Vagina (tissue), 2 donors: ENCODE data around the gene GIPC2. TPM values are rescaled to one million over a fixed set of nuclear protein-coding genes. Genes with fewer than 3 reads are reported as not detected.

ENCODE experiments used
- DNase-seq, 2 donors: peaks; one replicate each; pipeline ENCODE4 v3.0.0-alpha.2; 2017; ENCODE audit errors: extremely low spot score in 2 of 2
- H3K27ac ChIP-seq: fragments of 200-600 bp; sonication (generic); one replicate; pipeline ENCODE4 v1.5.1; 2019
- H3K27me3 ChIP-seq: fragments of 200-600 bp; sonication (generic); one replicate; pipeline ENCODE4 v1.5.1; 2019
- H3K36me3 ChIP-seq, 2 donors: fragments of 200-600 bp; sonication (generic); one replicate each; pipeline ENCODE4 v1.5.1; 2017 to 2019
- H3K4me1 ChIP-seq: fragments of 200-600 bp; sonication (generic); one replicate; pipeline ENCODE4 v1.5.1; 2019
- H3K4me3 ChIP-seq, 2 donors: fragments of 200-600 bp; sonication (generic); 1 replicate in 1 of 2; 2 replicates in 1 of 2; pipeline ENCODE4 v1.5.1; 2016 to 2019
- H3K9me3 ChIP-seq: fragments of 200-600 bp; sonication (generic); one replicate; pipeline ENCODE4 v1.5.1; 2019
- POLR2A ChIP-seq, 2 donors: fragments of 450-650 bp; IDR thresholded peaks; one replicate each; pipeline ENCODE4 v1.6.1; 2017; ENCODE audit warnings: antibody characterized with exemption in 2 of 2, mild to moderate bottlenecking in 2 of 2, moderate library complexity in 2 of 2
- POLR2AphosphoS5 ChIP-seq, 2 donors: sonication (generic); formaldehyde crosslinking; IDR thresholded peaks; one replicate each; pipeline ENCODE4 v1.9.0; 2017; ENCODE audit warnings: antibody characterized with exemption in 2 of 2, mild to moderate bottlenecking in 2 of 2, low read depth in 1 of 2; ENCODE audit not compliant: insufficient read depth in 1 of 2
- intact Hi-C: fragments of 100-400 bp; cut with DNase I; formaldehyde crosslinking; loops from one replicate; pipeline ENCODE4 v1.15.1; 2023
- total RNA-seq: library from RNA; depleted of rRNA; stranded (reverse); fragments of >200 nt; gene quantifications from one replicate; pipeline ENCODE4 v1.2.3, GENCODE V29; 2016
- TF ChIP-seq, protein P1 (sequence below), 3 experiments: fragments of 450-650 bp in 2 of 3; fragments of 200-600 bp in 1 of 3; sonication (generic) in 1 of 3; IDR thresholded peaks; one replicate each; pipeline ENCODE4 v1.5.1; 2017 to 2019; ENCODE audit warnings: antibody characterized with exemption in 3 of 3, mild to moderate bottlenecking in 2 of 3, moderate library complexity in 2 of 3

Gene GIPC2
- total RNA-seq, 1 donor from 2014 or later = 2.7 TPM

DNA sequence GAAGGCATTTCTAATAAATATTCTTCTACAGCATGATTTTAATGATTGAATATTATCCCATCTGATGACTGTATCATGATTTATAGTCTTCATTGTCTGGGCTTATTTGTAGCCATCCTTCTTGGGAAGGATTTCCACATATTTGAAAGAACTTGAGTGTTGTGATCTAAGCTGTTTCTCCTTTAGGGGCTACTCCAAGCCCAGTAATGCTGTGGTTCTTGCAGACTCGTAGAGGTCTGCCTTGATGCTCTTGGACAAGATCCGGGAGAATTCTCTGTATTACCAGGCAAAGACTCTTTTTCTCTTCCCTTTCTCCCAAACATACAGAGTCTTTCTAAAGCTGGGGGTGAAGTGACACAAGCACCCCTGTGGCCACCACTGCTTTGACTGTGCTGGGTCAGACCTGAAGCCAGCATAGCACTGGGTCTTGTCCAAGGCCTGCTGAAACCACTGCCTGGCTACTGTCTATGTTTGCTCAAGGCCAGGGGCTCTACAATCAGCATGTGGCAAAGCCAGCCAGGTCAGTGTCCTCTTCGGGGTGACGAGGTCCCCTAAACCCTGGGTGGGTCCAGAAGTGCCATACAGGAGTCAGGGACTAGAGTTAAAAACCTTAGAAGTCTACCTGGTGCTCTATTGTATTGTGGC is 107.4 kb downstream of the GIPC2 start:
- DNase-seq = no peak
- H3K4me3 ChIP-seq = no peak overlapping the region
- no peaks in the 10 kb centered on the region for H3K36me3 ChIP-seq
- no peaks in the 10 kb centered on the region for H3K27me3 ChIP-seq
- TF ChIP-seq POLR2AphosphoS5 (IDR thresholded peaks at IDR 0.05; ENCODE audit: insufficient read depth in 1 of 2, low read depth in 1 of 2) = no peak
- TF ChIP-seq, protein P1, sequence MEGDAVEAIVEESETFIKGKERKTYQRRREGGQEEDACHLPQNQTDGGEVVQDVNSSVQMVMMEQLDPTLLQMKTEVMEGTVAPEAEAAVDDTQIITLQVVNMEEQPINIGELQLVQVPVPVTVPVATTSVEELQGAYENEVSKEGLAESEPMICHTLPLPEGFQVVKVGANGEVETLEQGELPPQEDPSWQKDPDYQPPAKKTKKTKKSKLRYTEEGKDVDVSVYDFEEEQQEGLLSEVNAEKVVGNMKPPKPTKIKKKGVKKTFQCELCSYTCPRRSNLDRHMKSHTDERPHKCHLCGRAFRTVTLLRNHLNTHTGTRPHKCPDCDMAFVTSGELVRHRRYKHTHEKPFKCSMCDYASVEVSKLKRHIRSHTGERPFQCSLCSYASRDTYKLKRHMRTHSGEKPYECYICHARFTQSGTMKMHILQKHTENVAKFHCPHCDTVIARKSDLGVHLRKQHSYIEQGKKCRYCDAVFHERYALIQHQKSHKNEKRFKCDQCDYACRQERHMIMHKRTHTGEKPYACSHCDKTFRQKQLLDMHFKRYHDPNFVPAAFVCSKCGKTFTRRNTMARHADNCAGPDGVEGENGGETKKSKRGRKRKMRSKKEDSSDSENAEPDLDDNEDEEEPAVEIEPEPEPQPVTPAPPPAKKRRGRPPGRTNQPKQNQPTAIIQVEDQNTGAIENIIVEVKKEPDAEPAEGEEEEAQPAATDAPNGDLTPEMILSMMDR (IDR thresholded peaks at IDR 0.05) = no peak
- TF ChIP-seq POLR2A (IDR thresholded peaks at IDR 0.05) = no peak
- no peaks in the 10 kb centered on the region for H3K4me1 ChIP-seq
- H3K9me3 ChIP-seq = no peaks in the 10 kb centered on the region
- intact Hi-C loops = no loop called here
- H3K27ac ChIP-seq = no peak overlapping the region

DNA sequence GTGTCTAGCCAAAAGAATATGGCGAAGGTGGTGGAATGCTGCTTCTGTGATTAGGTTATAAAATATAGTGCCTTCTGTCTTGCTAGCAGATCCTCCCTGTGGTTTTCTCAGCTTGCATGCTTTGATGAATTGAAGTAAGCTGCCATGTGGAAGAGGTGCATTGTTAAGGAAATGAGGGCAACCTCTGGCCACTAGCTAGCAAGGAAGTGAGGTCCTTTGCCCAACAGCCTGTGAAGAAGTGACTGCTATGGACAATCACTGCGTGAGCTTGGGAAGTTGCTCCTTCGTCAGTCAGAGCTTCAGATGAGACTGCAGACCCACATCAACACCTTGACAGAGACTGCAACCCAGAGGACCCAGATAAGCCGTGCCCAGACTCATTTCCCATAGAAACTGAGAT is 109.4 kb downstream of the GIPC2 start:
- Histone ChIP-seq H3K36me3 (no peaks in the 10 kb centered on the region), H3K27ac (no peak overlapping the region), H3K4me3 (no peak overlapping the region), H3K27me3 (no peaks in the 10 kb centered on the region), H3K9me3 (no peaks in the 10 kb centered on the region), H3K4me1 (no peaks in the 10 kb centered on the region)
- intact Hi-C loops = no loop called here
- no peak for DNase-seq
- TF ChIP-seq, protein P1 (IDR thresholded peaks at IDR 0.05) = no peak
- TF ChIP-seq POLR2A (IDR thresholded peaks at IDR 0.05) (no peak), POLR2AphosphoS5 (IDR thresholded peaks at IDR 0.05; ENCODE audit: insufficient read depth in 1 of 2, low read depth in 1 of 2) (no peak)

DNA sequence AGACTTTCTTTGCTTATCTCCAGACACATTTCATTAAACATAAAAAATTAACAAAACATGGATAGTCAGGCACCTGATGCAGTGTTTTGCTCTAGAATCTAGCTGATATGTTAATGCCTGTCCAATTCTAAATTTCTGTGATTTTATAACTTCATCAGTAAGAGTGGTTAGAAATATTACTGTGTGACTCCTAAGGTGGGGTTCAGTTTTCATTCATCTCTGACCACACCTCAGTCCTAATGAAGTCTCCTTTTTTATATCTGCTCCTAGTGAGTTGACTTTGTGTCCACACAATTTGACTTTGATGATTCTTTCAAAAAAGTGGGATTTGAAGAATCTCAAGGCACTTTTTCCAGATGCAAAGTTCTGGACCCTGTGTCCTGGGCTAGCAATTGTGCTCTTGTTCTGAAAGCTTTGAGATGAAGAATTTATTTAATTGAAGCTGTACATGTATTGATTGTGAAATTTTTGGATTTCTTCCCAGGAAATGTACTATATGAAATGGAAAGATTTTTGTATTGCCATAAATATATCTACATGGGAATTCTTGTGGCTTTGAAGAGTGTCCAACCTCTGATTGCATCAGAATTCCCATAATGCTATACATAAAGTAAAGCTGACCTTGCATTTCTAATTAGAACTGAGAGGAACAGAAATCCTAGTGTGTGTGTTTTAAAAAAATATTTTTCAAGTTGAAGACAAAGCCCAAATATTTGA is 111.2 kb downstream of the GIPC2 start:
- TF ChIP-seq POLR2AphosphoS5 (IDR thresholded peaks at IDR 0.05; ENCODE audit: insufficient read depth in 1 of 2, low read depth in 1 of 2) (no peak), POLR2A (IDR thresholded peaks at IDR 0.05) (no peak)
- TF ChIP-seq, protein P1 (IDR thresholded peaks at IDR 0.05) = no peak
- Histone ChIP-seq H3K4me1 (no peaks in the 10 kb centered on the region), H3K9me3 (no peaks in the 10 kb centered on the region), H3K36me3 (no peaks in the 10 kb centered on the region), H3K27ac (no peak overlapping the region), H3K27me3 (no peaks in the 10 kb centered on the region), H3K4me3 (no peak overlapping the region)
- intact Hi-C loops = no loop called here
- no peak for DNase-seq

DNA sequence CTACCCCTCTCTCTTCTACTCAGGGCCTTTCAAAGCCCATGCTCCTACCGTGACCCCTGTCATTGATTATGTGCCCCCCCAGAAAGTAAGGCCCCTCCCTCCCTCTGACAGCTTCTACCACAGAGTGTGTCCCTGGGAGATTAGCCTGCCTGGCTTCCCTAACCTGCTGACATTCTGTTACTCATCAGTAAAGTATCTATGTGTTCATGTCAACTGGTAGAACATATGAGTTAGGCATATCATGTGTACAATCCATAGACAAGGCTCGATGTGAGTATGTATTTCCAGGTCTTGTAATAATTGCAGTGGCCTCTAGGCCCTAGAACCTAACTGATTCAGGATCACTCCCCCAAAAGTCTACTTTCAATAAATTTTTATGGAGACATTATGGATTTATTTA is 120.0 kb downstream of the GIPC2 start:
- TF ChIP-seq, protein P1 (IDR thresholded peaks at IDR 0.05) = no peak
- TF ChIP-seq POLR2AphosphoS5 (IDR thresholded peaks at IDR 0.05; ENCODE audit: insufficient read depth in 1 of 2, low read depth in 1 of 2) (no peak), POLR2A (IDR thresholded peaks at IDR 0.05) (no peak)
- H3K4me3 ChIP-seq = no peak overlapping the region
- no peaks in the 10 kb centered on the region for H3K9me3 ChIP-seq
- H3K27me3 ChIP-seq = no peaks in the 10 kb centered on the region
- H3K36me3 ChIP-seq = no peaks in the 10 kb centered on the region
- H3K27ac ChIP-seq = no peak overlapping the region
- intact Hi-C loops = no loop called here
- DNase-seq = no peak
- no peaks in the 10 kb centered on the region for H3K4me1 ChIP-seq

DNA sequence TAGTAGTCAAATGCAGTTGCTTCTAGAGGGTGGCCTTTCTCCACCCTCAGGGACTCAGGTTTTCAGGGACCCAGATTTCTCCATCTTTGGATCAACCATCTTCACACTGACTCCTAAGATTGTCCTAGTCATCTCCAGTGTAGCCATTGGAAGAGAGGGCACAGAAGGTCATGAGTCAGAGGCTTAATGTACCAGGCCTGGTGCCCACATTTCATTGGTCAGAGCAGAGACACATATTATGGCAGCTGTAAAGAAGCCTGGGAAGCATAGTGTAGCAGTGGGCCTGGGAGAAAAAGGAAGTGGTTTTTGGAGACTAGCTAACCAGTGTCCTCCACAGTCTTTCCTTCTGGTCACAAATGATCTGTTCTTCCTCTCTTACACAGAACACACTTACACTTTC is 122.5 kb downstream of the GIPC2 start:
- H3K36me3 ChIP-seq = no peaks in the 10 kb centered on the region
- H3K27me3 ChIP-seq = no peaks in the 10 kb centered on the region
- intact Hi-C loops = no loop called here
- H3K4me3 ChIP-seq = no peak overlapping the region
- DNase-seq = no peak
- no peaks in the 10 kb centered on the region for H3K4me1 ChIP-seq
- no peak overlapping the region for H3K27ac ChIP-seq
- H3K9me3 ChIP-seq = no peaks in the 10 kb centered on the region
- TF ChIP-seq, protein P1 (IDR thresholded peaks at IDR 0.05) = no peak
- TF ChIP-seq POLR2AphosphoS5 (IDR thresholded peaks at IDR 0.05; ENCODE audit: insufficient read depth in 1 of 2, low read depth in 1 of 2) (no peak), POLR2A (IDR thresholded peaks at IDR 0.05) (no peak)
